Activated T-helper 1 cell treated with anti-CD3 and anti-CD28 coated beads, Interleukin-2, amount 50 U/mL, for 16 hours (primary cell): ENCODE measurements around the gene FARS2.
"Not testable (repeated sequence)": the region's sequence is repeated elsewhere in the genome, so short reads cannot be mapped to it uniquely, and the experiment has no call there.

Experiments
- DNase-seq, 2 donors: peaks; one replicate each; pipeline ENCODE4 v3.0.0-alpha.2; 2020; ENCODE audit warnings: low read depth in 1 of 2, low spot score in 1 of 2

The FARS2 gene

GRCh38 chr6:5679270-5679669, 418.0 kb downstream of the FARS2 start:
- DNase-seq, result no peak

GRCh38 chr6:5679691-5680090, 418.4 kb downstream of the FARS2 start:
- no peak for DNase-seq

GRCh38 chr6:5680095-5680494, 418.8 kb downstream of the FARS2 start:
- DNase-seq, result no peak

- DNase-seq, result no peak
These were observed 420.2 kb downstream of the FARS2 start for GRCh38 chr6:5681480-5681879.

GRCh38 chr6:5682530-5682929, 421.2 kb downstream of the FARS2 start:
- DNase-seq, result no peak

GRCh38 chr6:5683747-5684146, 422.4 kb downstream of the FARS2 start:
- DNase-seq, result not testable (repeated sequence)

GRCh38 chr6:5684320-5685053, 423.2 kb downstream of the FARS2 start:
- DNase-seq, result no peak

- DNase-seq, result no peak
These were observed 432.2 kb downstream of the FARS2 start for GRCh38 chr6:5693225-5694145.

GRCh38 chr6:5695260-5696245, 434.2 kb downstream of the FARS2 start:
- DNase-seq, result no peak

GRCh38 chr6:5697508-5697907, 436.2 kb downstream of the FARS2 start:
- no peak for DNase-seq

- DNase-seq, result no peak
These were observed 437.0 kb downstream of the FARS2 start for GRCh38 chr6:5698318-5698717.

GRCh38 chr6:5699064-5699463, 437.8 kb downstream of the FARS2 start:
- not testable (repeated sequence) for DNase-seq

- DNase-seq, result no peak
These were observed 439.9 kb downstream of the FARS2 start for GRCh38 chr6:5701174-5701573.

GRCh38 chr6:5704708-5705107, 443.4 kb downstream of the FARS2 start:
- DNase-seq, result no peak

GRCh38 chr6:5705252-5705651, 443.9 kb downstream of the FARS2 start:
- no peak for DNase-seq

- DNase-seq, result no peak
These were observed 445.1 kb downstream of the FARS2 start for GRCh38 chr6:5706124-5707033.

- DNase-seq, result no peak
These were observed 446.1 kb downstream of the FARS2 start for GRCh38 chr6:5707281-5708045.

- no peak for DNase-seq
These were observed 449.2 kb downstream of the FARS2 start for GRCh38 chr6:5710516-5710915.

GRCh38 chr6:5710936-5711335, 449.6 kb downstream of the FARS2 start:
- DNase-seq, result no peak
